ENCODE measurements around the gene HAUS1.

DNA sequence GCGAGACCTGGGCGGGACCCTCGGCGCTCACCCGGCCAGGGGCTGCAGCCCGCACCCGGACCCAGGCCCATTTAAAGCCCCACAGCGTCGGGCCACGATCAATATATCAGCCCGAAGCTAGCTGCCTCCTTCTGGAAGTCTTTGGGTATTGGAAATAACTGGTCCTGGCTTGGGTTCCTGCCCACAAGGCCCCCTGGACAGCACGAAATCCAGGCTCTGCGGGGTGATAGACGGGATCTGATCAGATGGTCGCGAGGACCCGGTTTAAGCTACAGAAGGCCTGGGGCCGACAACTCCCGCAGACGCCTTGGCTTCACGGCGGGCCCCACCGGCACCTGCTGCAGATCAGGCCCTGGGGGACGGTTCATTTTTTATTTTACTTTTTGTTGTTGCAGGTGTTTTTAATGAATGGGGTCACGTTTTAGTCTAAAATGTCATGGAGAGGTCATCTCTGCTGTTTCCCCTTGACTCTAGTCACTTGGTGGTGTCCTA, 31.8 kb upstream of the HAUS1 start:
- TF ChIP-seq, protein P1, sequence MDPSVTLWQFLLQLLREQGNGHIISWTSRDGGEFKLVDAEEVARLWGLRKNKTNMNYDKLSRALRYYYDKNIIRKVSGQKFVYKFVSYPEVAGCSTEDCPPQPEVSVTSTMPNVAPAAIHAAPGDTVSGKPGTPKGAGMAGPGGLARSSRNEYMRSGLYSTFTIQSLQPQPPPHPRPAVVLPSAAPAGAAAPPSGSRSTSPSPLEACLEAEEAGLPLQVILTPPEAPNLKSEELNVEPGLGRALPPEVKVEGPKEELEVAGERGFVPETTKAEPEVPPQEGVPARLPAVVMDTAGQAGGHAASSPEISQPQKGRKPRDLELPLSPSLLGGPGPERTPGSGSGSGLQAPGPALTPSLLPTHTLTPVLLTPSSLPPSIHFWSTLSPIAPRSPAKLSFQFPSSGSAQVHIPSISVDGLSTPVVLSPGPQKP (IDR thresholded peaks at IDR 0.05; ENCODE audit: borderline replicate concordance, low read depth, low read length), result no peak
- TF ChIP-seq MXI1 (IDR thresholded peaks at IDR 0.05; ENCODE audit: borderline replicate concordance, low read depth, low read length), result no peak
- TF ChIP-seq, protein P2, sequence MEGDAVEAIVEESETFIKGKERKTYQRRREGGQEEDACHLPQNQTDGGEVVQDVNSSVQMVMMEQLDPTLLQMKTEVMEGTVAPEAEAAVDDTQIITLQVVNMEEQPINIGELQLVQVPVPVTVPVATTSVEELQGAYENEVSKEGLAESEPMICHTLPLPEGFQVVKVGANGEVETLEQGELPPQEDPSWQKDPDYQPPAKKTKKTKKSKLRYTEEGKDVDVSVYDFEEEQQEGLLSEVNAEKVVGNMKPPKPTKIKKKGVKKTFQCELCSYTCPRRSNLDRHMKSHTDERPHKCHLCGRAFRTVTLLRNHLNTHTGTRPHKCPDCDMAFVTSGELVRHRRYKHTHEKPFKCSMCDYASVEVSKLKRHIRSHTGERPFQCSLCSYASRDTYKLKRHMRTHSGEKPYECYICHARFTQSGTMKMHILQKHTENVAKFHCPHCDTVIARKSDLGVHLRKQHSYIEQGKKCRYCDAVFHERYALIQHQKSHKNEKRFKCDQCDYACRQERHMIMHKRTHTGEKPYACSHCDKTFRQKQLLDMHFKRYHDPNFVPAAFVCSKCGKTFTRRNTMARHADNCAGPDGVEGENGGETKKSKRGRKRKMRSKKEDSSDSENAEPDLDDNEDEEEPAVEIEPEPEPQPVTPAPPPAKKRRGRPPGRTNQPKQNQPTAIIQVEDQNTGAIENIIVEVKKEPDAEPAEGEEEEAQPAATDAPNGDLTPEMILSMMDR (conservative IDR thresholded peaks at IDR 0.05; ENCODE audit: low read depth, low read length), result no peak
- TF ChIP-seq POLR2A (IDR thresholded peaks at IDR 0.05; ENCODE audit: low read depth, low read length), result no peak
- TF ChIP-seq RCOR1 (IDR thresholded peaks at IDR 0.05; ENCODE audit: insufficient replicate concordance, low read length), result no peak
- TF ChIP-seq SMC3 (IDR thresholded peaks at IDR 0.05; ENCODE audit: low read depth, low read length), result no peak
- TF ChIP-seq, protein P3, sequence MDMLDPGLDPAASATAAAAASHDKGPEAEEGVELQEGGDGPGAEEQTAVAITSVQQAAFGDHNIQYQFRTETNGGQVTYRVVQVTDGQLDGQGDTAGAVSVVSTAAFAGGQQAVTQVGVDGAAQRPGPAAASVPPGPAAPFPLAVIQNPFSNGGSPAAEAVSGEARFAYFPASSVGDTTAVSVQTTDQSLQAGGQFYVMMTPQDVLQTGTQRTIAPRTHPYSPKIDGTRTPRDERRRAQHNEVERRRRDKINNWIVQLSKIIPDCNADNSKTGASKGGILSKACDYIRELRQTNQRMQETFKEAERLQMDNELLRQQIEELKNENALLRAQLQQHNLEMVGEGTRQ (IDR thresholded peaks at IDR 0.05; ENCODE audit: low read depth, low read length), result no peak
- no peak for TF ChIP-seq NFE2L2 (IDR thresholded peaks at IDR 0.05; ENCODE audit: low read depth, low read length)
- no peak for TF ChIP-seq BHLHE40 (IDR thresholded peaks at IDR 0.05; ENCODE audit: low read depth, low read length)

All from IMR-90 (cell line).